D721Med (cell line): ENCODE data around the gene CD4.

Source experiments
- DNase-seq: peaks from one replicate; pipeline ENCODE4 v3.0.0; 2011; ENCODE audit warnings: low spot score; ENCODE audit not compliant: insufficient read length
- FAIRE-seq: peaks from 2 replicates; lab custom pipeline; 2011; peaks lifted over from hg19 to GRCh38; lab: Jason Lieb, UNC
- TF ChIP-seq, protein P1 (sequence below): IDR thresholded peaks from 2 replicates; pipeline ENCODE4 v1.5.1; 2012; ENCODE audit warnings: mild to moderate bottlenecking, control low read depth; ENCODE audit not compliant: insufficient read depth; ENCODE audit errors: missing control alignments

The CD4 gene

DNA sequence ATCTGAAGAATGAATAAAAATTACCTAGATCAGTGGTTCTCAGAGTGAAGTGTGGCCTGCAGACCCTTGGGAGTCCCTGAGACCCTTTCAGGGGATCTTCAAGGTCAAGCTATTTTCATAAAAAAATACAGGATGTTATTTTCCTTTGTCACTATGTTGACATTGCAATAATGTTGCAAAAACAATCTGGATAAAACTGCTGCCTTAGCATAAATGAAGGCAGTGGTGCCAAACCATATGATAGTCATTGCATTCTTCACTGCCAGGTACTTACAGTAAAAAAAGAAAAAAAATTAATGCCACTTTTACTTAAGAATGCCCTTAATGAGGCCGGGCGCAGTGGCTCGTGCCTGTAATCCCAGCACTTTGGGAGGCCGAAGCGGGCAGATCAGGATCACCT lies 2.0 kb upstream of the CD4 start:
- no peak for FAIRE-seq
- TF ChIP-seq, protein P1, sequence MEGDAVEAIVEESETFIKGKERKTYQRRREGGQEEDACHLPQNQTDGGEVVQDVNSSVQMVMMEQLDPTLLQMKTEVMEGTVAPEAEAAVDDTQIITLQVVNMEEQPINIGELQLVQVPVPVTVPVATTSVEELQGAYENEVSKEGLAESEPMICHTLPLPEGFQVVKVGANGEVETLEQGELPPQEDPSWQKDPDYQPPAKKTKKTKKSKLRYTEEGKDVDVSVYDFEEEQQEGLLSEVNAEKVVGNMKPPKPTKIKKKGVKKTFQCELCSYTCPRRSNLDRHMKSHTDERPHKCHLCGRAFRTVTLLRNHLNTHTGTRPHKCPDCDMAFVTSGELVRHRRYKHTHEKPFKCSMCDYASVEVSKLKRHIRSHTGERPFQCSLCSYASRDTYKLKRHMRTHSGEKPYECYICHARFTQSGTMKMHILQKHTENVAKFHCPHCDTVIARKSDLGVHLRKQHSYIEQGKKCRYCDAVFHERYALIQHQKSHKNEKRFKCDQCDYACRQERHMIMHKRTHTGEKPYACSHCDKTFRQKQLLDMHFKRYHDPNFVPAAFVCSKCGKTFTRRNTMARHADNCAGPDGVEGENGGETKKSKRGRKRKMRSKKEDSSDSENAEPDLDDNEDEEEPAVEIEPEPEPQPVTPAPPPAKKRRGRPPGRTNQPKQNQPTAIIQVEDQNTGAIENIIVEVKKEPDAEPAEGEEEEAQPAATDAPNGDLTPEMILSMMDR: no peak
- DNase-seq: no peak

DNA sequence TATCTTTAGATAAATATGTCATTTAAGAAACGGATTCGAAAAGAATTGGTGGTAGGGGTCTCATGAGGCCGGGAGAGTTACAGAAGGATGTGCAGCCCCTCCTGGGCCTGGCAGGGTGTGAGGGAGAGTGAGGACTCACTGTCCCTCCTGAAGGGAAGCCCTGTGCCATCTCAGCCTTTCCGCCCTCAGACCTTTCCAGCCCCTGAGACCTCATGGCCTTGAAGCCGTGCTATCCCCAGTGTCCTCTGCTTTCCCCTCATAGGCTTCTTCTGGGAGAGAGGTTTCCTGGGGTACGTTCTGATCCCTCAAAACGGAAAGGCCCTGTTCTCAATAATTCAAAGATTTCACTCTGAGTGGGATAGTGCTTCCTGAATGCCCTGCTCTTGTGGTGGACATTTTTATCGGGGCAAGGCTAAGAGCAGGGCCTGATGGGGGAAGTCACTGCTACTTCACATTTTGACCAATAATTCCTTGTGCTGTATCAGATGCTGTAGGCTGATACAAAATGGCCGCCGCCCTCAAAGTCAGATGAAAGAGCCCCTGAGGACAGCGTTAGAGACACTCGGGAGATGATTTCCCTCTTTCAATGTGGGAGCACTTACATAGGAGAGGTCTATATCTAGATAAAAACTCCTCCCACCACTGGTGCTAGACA lies 1.3 kb downstream of the CD4 start:
- TF ChIP-seq, protein P1: no peak
- FAIRE-seq (no peak), DNase-seq (no peak)

DNA sequence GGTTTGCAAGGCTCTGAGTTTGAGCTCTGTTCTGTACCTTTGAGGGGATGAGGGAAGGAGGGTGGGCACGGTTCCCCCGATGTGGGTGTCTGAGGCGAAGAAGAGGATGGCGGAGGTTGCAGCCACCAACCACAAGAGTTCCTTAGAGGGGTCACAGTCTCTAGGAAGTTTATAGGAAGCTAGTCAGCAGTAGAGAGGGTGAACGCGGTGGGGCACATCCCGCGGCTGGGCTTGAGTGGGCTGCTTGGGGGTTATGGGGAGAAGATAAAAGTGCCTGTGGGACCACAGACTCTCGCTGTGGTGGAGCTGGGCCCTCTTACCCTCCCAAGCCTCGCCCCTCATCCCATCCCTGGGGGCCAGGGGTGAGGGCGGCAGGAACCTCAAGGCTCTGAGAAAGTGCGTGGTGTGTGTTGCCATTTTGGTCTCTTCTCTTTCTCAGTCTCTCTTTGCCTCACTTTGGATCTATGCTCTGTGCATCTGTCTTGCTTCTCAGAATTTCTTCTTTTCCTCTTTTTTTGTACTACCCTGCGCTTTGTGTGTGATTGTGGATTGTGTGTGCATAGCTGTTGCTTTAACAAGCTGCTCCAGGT lies 2.7 kb downstream of the CD4 start:
- TF ChIP-seq, protein P1: no peak
- DNase-seq: no peak
- no peak for FAIRE-seq

GRCh38 chr12:6792522-6793201 lies 3.3 kb downstream of the CD4 start:
- DNase-seq (no peak), FAIRE-seq (no peak)
- TF ChIP-seq, protein P1: no peak

- FAIRE-seq: no peak
- DNase-seq: no peak
- TF ChIP-seq, protein P1: no peak
Observed at GRCh38 chr12:6795088-6795487, 5.8 kb downstream of the CD4 start.

DNA sequence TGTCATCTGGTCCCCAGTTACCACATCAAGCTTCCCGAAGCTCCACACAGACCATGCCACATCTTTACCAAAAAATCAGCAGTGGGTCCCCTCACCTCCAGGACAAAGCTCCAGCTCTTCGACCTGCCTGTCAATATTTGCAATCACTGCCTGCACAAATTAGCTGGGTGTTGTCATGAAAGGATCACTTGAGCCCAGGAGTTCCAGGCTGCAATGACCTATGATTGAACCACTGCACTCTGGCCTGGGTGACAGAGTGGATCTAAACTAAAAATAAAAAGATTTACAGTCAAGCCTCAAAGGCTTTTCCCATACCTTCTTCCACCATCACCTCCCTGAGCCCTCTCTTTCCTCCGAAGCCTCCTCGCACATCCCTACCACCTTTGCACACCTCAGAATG lies 7.2 kb downstream of the CD4 start:
- FAIRE-seq (no peak), DNase-seq (no peak)
- TF ChIP-seq, protein P1: no peak

DNA sequence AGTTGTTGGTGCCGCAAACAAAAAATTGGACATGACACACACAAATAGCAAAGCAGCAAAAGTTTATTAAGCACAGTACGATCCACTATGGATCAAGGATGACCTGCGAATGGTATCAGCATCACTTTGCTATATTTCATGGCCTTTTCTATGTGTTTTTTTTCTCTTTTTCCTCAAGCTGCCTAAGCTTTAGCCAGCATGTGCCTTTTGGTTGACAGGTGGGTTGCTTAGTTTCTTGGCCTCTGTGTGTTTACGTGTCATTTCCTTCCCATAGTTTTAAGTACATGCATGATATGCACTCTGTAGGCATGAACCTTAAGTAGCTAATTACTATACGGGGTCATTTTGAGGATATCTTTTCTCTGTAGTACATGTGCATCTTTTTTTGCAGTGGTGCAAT lies 9.8 kb downstream of the CD4 start:
- DNase-seq (no peak), FAIRE-seq (no peak)
- TF ChIP-seq, protein P1: no peak
